ENCODE results near the gene NHERF1.

DNA sequence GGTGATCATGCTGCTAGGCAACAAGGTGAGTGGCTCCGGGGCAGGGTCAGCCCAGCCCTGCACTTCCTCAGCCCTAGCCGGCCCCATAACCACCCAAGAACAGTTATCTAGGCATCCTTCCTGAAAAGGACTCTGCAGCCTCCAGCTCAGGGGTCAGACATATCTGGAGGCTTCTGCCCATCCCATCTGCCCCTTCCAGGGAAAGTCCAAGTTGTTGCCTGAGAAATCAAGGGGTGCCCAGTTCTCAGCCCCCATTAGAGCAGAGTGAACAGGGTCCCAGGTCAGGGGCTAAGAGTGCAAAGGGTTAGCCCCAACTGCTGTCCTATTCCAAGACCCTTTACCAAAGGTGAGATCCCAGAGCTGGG is 4.1 kb upstream of the NHERF1 start:
- TF ChIP-seq CTCF (IDR thresholded peaks at IDR 0.05), result no peak
- no peak for TF ChIP-seq POLR2A (IDR thresholded peaks at IDR 0.05)
- no peak for TF ChIP-seq POLR2AphosphoS5 (IDR thresholded peaks at IDR 0.05)

Data from breast epithelium (tissue), 3 donors.